HepG2 (cell line): ENCODE results near the gene HYAL1. TPM values are rescaled to one million over a fixed set of nuclear protein-coding genes. Genes with fewer than 3 reads are reported as not detected.

Experiments
- ATF1 ChIP-seq: IDR thresholded peaks from 2 replicates; pipeline ENCODE4 v1.6.1; 2016; ENCODE audit warnings: mild to moderate bottlenecking, control low read depth
- CEBPB ChIP-seq: IDR thresholded peaks from 2 replicates; pipeline ENCODE4 v1.6.1; 2011; ENCODE audit warnings: low read depth, low read length, improper control_type of control experiment, borderline replicate concordance
- CEBPG ChIP-seq: IDR thresholded peaks from 2 replicates; pipeline ENCODE4 v1.6.1; 2016
- CENPBD1 ChIP-seq: sonication (generic); formaldehyde crosslinking; IDR thresholded peaks from 2 replicates; pipeline ENCODE4 v1.8.0; 2022; ENCODE audit warnings: missing genetic modification reagents, low read depth, mild to moderate bottlenecking, borderline replicate concordance
- FOXJ3 ChIP-seq: sonication (generic); formaldehyde crosslinking; IDR thresholded peaks from 2 replicates; pipeline ENCODE4 v1.4.0; 2020; ENCODE audit warnings: missing genetic modification reagents, mild to moderate bottlenecking, borderline replicate concordance
- HOXA7 ChIP-seq: sonication (generic); formaldehyde crosslinking; IDR thresholded peaks from 2 replicates; pipeline ENCODE4 v1.8.1; 2022; ENCODE audit warnings: mild to moderate bottlenecking, missing genetic modification reagents, moderate library complexity
- IRF2 ChIP-seq: IDR thresholded peaks from 2 replicates; pipeline ENCODE4 v1.6.1; 2018; ENCODE audit warnings: missing genetic modification reagents, missing compliant biosample characterization
- KDM5B ChIP-seq: sonication (generic); formaldehyde crosslinking; IDR thresholded peaks from 2 replicates; pipeline ENCODE4 v1.4.0; 2020; ENCODE audit warnings: missing genetic modification reagents, mild to moderate bottlenecking, borderline replicate concordance
- MEIS1 ChIP-seq: sonication (generic); formaldehyde crosslinking; IDR thresholded peaks from 2 replicates; pipeline ENCODE4 v1.9.0; 2021; ENCODE audit warnings: mild to moderate bottlenecking, missing genetic modification reagents, moderate library complexity, borderline replicate concordance
- PHF8 ChIP-seq: sonication (generic); formaldehyde crosslinking; IDR thresholded peaks from 2 replicates; pipeline ENCODE4 v1.5.0; 2020; ENCODE audit warnings: missing genetic modification reagents
- RARG ChIP-seq: sonication (generic); formaldehyde crosslinking; IDR thresholded peaks from 2 replicates; pipeline ENCODE4 v1.4.0; 2020; ENCODE audit warnings: low read depth, mild to moderate bottlenecking, missing genetic modification reagents
- REPIN1 ChIP-seq: sonication (generic); formaldehyde crosslinking; IDR thresholded peaks from 2 replicates; pipeline ENCODE4 v1.8.0; 2022; ENCODE audit warnings: missing genetic modification reagents, low read depth, mild to moderate bottlenecking, borderline replicate concordance
- SALL2 ChIP-seq: sonication (generic); formaldehyde crosslinking; IDR thresholded peaks from 2 replicates; pipeline ENCODE4 v1.8.1; 2023; ENCODE audit warnings: mild to moderate bottlenecking, missing genetic modification reagents, inconsistent platforms
- SRY ChIP-seq: sonication (generic); formaldehyde crosslinking; IDR thresholded peaks from 2 replicates; pipeline ENCODE4 v1.8.0; 2022; ENCODE audit warnings: mild to moderate bottlenecking, missing genetic modification reagents
- ZFP1 ChIP-seq: IDR thresholded peaks from 2 replicates; pipeline ENCODE4 v1.6.1; 2016
- ZNF142 ChIP-seq: sonication (generic); formaldehyde crosslinking; IDR thresholded peaks from 2 replicates; pipeline ENCODE4 v1.4.0; 2020; ENCODE audit warnings: missing genetic modification reagents
- ZNF326 ChIP-seq: sonication (generic); formaldehyde crosslinking; IDR thresholded peaks from 2 replicates; pipeline ENCODE4 v1.4.0; 2020; ENCODE audit warnings: missing genetic modification reagents, borderline replicate concordance
- ZNF569 ChIP-seq: sonication (generic); formaldehyde crosslinking; IDR thresholded peaks from 2 replicates; pipeline ENCODE4 v1.5.0; 2020; ENCODE audit warnings: mild to moderate bottlenecking, missing genetic modification reagents, moderate library complexity, borderline replicate concordance
- ZNF605 ChIP-seq: sonication (generic); formaldehyde crosslinking; IDR thresholded peaks from 2 replicates; pipeline ENCODE4 v1.8.0; 2022; ENCODE audit warnings: mild to moderate bottlenecking, missing genetic modification reagents
- ZSCAN31 ChIP-seq: sonication (generic); formaldehyde crosslinking; IDR thresholded peaks from 2 replicates; pipeline ENCODE4 v1.5.0; 2020; ENCODE audit warnings: low read depth, mild to moderate bottlenecking, missing genetic modification reagents
- polyA plus RNA-seq, 8 experiments: library from polyadenylated mRNA; depleted of rRNA in 3 of 8; stranded (reverse) in 7 of 8; unstranded in 1 of 8; fragments of >200 nt; fragmentation: Illumina TruSeq in 4 of 8; extraction: Trizol in 4 of 8; gene quantifications; 2 replicates each; pipeline versions ENCODE4 v1.2.1 to v1.2.3, GENCODE V29; 2011 to 2016; ENCODE audit warnings: low read depth in 4 of 8, missing spikeins in 1 of 8, mixed read lengths in 1 of 8; ENCODE audit not compliant: insufficient read depth in 1 of 8
- total RNA-seq, 5 experiments: library from RNA; depleted of rRNA; stranded (reverse); fragments of >200 nt; fragmentation: Illumina TruSeq; extraction: Trizol; gene quantifications; 2 replicates each; pipeline ENCODE4 v1.2.3, GENCODE V29; 2016; ENCODE audit warnings: low read depth in 1 of 5
- TF ChIP-seq, protein P1 (sequence below): sonication (generic); formaldehyde crosslinking; IDR thresholded peaks from 2 replicates; pipeline ENCODE4 v1.5.1; 2020; ENCODE audit warnings: missing genetic modification reagents, mild to moderate bottlenecking, borderline replicate concordance

Gene HYAL1
- total and polyA plus RNA-seq, 2 of the 13 experiments (the other 11 are each of a cell fraction or from before 2014, with no cell fraction given), result 76.5 to 193 TPM

DNA sequence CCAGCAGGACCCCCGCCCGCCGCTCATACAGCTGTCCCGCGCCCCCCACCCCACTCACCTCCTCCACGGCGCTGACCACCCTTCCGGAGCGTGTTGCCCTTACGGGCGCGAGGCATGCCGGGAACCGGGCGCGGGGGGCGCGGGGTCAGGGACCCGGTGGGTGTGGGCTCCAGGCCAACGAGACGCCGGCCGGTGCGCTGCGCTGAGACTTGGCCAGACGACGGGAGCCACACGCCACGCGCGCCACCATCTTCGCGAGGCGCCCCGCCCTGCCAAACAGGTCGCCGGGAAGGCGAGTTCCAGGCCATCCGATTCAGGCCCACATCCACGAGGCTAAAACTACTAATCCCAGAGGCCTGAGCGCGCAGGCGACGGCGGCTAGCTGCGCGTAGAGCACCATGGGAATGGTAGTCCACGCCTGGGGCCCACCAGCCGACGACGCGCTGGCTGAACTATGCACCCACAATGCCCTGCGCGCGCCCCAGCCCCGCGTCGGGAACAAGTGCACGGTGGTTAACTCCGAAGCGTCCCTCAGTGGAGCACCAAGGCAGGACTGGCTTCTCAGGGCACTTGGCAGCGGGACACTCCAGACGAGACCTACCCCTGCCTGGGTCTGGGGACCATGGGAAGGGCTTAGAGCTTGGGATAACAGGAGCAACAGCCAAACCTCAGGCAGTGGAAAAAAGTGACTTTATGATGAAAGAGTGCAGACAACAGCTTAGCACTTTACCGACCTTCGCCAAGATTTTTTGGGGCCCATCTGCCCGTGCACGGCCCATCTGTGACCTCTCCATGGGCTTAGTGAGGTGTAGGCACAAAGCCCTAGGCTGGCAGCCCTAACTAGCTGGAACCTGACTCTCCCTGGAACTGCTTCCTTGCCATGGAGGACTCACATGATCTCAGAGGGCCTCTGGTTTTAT, 11.0 kb downstream of the HYAL1 start, which contains the start of gene IFRD2 (continued):
- TF ChIP-seq ZNF142 (CRISPR knock-in tag), result no peak
- no peak for TF ChIP-seq RARG
- TF ChIP-seq CEBPG (CRISPR knock-in tag), result no peak
- peak; percentile 86 for TF ChIP-seq ZSCAN31
- TF ChIP-seq, protein P1, sequence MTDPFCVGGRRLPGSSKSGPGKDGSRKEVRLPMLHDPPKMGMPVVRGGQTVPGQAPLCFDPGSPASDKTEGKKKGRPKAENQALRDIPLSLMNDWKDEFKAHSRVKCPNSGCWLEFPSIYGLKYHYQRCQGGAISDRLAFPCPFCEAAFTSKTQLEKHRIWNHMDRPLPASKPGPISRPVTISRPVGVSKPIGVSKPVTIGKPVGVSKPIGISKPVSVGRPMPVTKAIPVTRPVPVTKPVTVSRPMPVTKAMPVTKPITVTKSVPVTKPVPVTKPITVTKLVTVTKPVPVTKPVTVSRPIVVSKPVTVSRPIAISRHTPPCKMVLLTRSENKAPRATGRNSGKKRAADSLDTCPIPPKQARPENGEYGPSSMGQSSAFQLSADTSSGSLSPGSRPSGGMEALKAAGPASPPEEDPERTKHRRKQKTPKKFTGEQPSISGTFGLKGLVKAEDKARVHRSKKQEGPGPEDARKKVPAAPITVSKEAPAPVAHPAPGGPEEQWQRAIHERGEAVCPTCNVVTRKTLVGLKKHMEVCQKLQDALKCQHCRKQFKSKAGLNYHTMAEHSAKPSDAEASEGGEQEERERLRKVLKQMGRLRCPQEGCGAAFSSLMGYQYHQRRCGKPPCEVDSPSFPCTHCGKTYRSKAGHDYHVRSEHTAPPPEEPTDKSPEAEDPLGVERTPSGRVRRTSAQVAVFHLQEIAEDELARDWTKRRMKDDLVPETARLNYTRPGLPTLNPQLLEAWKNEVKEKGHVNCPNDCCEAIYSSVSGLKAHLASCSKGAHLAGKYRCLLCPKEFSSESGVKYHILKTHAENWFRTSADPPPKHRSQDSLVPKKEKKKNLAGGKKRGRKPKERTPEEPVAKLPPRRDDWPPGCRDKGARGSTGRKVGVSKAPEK (CRISPR knock-in tag), result 0 out of 2 replicates have a peak, but pooled peaks have one; percentile 21
- peak; percentile 82; the same call in 1 of the 2 replicates for TF ChIP-seq KDM5B (CRISPR knock-in tag)
- TF ChIP-seq ZFP1 (CRISPR knock-in tag), result no peak; the same call in 1 of the 2 replicates
- peak; percentile 98 for TF ChIP-seq IRF2 (CRISPR knock-in tag)
- no peak for TF ChIP-seq CEBPB
- TF ChIP-seq ZNF569 (CRISPR knock-in tag), result no peak
- TF ChIP-seq ATF1 (CRISPR knock-in tag), result peak; percentile 90
- TF ChIP-seq MEIS1, result 0 out of 2 replicates have a peak, but pooled peaks have one; percentile 31
- no peak for TF ChIP-seq FOXJ3
- no peak for TF ChIP-seq HOXA7 (CRISPR knock-in tag)
- TF ChIP-seq PHF8 (CRISPR knock-in tag), result peak; percentile 64
- no peak for TF ChIP-seq ZNF326 (CRISPR knock-in tag)
- no peak; the same call in 1 of the 2 replicates for TF ChIP-seq ZNF605 (CRISPR knock-in tag)
- TF ChIP-seq SALL2 (CRISPR knock-in tag), result peak; percentile 59; the same call in 1 of the 2 replicates
- TF ChIP-seq CENPBD1 (CRISPR knock-in tag), result no peak
- TF ChIP-seq SRY (CRISPR knock-in tag), result peak; percentile 48; the same call in 1 of the 2 replicates
- no peak; the same call in 1 of the 2 replicates for TF ChIP-seq REPIN1
